GM18505 (cell line): Measurements from ENCODE around the gene CTAG1B.
"Not testable (repeated sequence)": the region's sequence is repeated elsewhere in the genome, so short reads cannot be mapped to it uniquely, and the experiment has no call there.

Experiments
- ATAC-seq: cut with Tn5 transposase; IDR thresholded peaks from one replicate; pipeline ENCODE4 v1.9.1; 2021; ENCODE audit not compliant: unreplicated experiment
- POLR2A ChIP-seq: IDR thresholded peaks from 4 replicates; pipeline ENCODE4 v1.6.1; 2011; ENCODE audit warnings: borderline replicate concordance; ENCODE audit not compliant: insufficient read depth, insufficient read length; ENCODE audit errors: extremely low read depth

CTAG1B gene

GRCh38 chrX:154603438-154604430 is 15.3 kb downstream of the CTAG1B start:
- no peak for ATAC-seq
- no peak for TF ChIP-seq POLR2A

GRCh38 chrX:154602766-154603437 is 16.2 kb downstream of the CTAG1B start:
- TF ChIP-seq POLR2A, result no peak
- ATAC-seq, result no peak

- no peak for TF ChIP-seq POLR2A
- ATAC-seq, result no peak
Measured at GRCh38 chrX:154602226-154602625, 16.9 kb downstream of the CTAG1B start.

GRCh38 chrX:154600759-154601374 is 18.2 kb downstream of the CTAG1B start:
- ATAC-seq, result no peak
- no peak for TF ChIP-seq POLR2A

- no peak for TF ChIP-seq POLR2A
- no peak for ATAC-seq
Measured at GRCh38 chrX:154599531-154599930, 19.6 kb downstream of the CTAG1B start.

- ATAC-seq, result no peak
- TF ChIP-seq POLR2A, result no peak
Measured at GRCh38 chrX:154598656-154599055, 20.4 kb downstream of the CTAG1B start.

- TF ChIP-seq POLR2A, result no peak
- ATAC-seq, result no peak
Measured at GRCh38 chrX:154597221-154597620, 21.9 kb downstream of the CTAG1B start.

- no peak for ATAC-seq
- no peak for TF ChIP-seq POLR2A
Measured at GRCh38 chrX:154596290-154596929, 22.7 kb downstream of the CTAG1B start.

GRCh38 chrX:154595559-154596249 is 23.4 kb downstream of the CTAG1B start:
- ATAC-seq, result no peak
- TF ChIP-seq POLR2A, result no peak

- ATAC-seq, result no peak
- no peak for TF ChIP-seq POLR2A
Measured at GRCh38 chrX:154594491-154594890, 24.6 kb downstream of the CTAG1B start.

GRCh38 chrX:154593201-154593600 is 25.9 kb downstream of the CTAG1B start:
- ATAC-seq, result no peak

GRCh38 chrX:154592505-154592904 is 26.6 kb downstream of the CTAG1B start:
- no peak for TF ChIP-seq POLR2A
- no peak for ATAC-seq

More at GRCh38 chrX:154593201-154593600, 25.9 kb downstream of the CTAG1B start:
- TF ChIP-seq POLR2A, result no peak

GRCh38 chrX:154590415-154590814 is 28.7 kb downstream of the CTAG1B start:
- ATAC-seq, result not testable (repeated sequence)

- ATAC-seq, result not testable (repeated sequence)
Measured at GRCh38 chrX:154584585-154585183, 34.4 kb downstream of the CTAG1B start, which contains the start of gene CTAG1A. TSS of gene CTAG1A (plus strand) at chrX:154585133. CDS start at chrX:154585207, 74 bp downstream.

- ATAC-seq, result not testable (repeated sequence)
Measured at GRCh38 chrX:154582994-154583393, 36.1 kb downstream of the CTAG1B start.

GRCh38 chrX:154575076-154575475 is 44.0 kb downstream of the CTAG1B start:
- not testable (repeated sequence) for ATAC-seq

- ATAC-seq, result not testable (repeated sequence)
Measured at GRCh38 chrX:154573061-154573460, 46.0 kb downstream of the CTAG1B start.
